Stimulated activated CD8-positive, alpha-beta memory T cell treated with anti-CD3 and anti-CD28 coated beads, Interleukin-2, amount 100 ng/mL, for 1 hour (primary cell): ENCODE measurements around the gene ZBTB17.
A peak's percentile ranks its signal among the peaks of the same experiment; 100 is the strongest.
"Not testable (repeated sequence)": the region's sequence is repeated elsewhere in the genome, so short reads cannot be mapped to it uniquely, and the experiment has no call there.

Experiments
- DNase-seq, 2 donors: peaks; one replicate each; pipeline ENCODE4 v3.0.0-alpha.2; 2020; ENCODE audit warnings: low read depth in 2 of 2

Gene ZBTB17

DNA sequence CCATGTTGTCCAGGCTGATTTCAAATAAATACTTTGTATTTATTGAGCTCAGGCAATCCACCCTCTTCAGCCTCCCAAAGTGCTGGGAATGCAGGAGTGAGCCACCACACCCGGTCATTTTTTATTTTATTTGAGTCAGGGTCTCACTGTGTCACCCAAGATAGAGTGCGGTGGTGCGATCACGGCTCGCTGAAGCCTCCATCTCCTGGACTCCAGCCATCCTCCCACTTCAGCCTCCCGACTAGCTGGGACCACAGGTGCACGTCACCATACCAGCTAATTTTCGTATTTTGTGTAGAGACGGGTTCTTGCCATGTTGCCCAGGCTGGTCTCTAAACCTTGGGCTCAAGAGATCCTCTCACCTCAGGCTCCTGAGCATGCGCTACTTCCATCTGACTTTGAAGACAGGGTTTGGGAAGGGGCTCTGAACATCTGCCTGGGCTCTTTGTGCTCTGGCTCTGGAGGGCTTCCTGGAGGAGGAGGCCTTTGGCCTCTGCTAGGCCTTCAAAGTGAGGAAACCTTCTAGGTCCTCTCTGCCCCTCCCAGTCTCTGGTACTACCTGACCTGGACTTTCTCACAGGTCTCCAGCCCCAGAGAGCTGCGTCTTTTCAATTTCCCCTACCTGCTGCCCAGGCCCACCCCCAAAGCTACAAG lies 36.2 kb upstream of the ZBTB17 start:
- no peak for DNase-seq

DNA sequence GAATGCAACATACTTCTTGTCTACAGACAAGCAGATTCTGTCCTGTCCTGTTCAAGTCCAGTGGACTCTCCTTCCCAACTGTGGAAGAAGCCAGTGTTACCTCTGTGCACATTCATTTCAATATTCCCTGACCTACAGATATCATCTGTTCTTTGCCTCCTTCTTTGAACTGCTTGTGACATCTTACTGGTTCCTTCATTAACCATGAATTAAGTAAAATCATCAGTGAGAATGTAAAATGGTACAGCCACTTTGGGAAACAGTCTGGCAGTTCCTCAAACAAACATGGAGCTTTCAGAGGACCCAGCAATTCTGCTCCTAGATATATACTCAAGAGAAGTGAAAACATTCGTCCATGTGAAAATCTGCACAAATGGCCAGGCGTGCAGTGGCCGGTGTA lies 34.9 kb upstream of the ZBTB17 start:
- no peak for DNase-seq

DNA sequence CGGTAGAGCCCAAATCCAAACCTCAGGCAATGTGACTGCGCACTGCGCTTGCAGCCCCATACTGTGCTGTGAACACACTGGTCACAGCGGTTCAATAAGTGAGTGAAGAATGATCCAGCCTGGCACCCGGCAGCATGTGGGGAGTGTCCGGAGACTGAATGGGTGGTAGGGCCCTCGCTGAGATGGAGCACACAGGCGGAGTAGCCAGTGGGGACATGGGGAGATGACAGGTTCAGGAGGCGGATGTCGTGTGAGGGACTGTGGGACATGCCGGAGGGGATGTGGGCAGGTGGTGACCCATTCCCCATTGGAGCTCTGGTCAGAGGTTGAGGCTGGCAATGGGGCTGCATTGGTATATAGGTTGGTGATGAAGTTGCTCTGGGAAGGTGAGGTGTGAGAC lies 33.8 kb upstream of the ZBTB17 start:
- DNase-seq: no peak

- peak; percentile 51 to 57 for DNase-seq
Observed at GRCh38 chr1:16009030-16009460, 33.1 kb upstream of the ZBTB17 start.

- DNase-seq: no peak
Observed at GRCh38 chr1:16007671-16008341, 31.9 kb upstream of the ZBTB17 start.

DNA sequence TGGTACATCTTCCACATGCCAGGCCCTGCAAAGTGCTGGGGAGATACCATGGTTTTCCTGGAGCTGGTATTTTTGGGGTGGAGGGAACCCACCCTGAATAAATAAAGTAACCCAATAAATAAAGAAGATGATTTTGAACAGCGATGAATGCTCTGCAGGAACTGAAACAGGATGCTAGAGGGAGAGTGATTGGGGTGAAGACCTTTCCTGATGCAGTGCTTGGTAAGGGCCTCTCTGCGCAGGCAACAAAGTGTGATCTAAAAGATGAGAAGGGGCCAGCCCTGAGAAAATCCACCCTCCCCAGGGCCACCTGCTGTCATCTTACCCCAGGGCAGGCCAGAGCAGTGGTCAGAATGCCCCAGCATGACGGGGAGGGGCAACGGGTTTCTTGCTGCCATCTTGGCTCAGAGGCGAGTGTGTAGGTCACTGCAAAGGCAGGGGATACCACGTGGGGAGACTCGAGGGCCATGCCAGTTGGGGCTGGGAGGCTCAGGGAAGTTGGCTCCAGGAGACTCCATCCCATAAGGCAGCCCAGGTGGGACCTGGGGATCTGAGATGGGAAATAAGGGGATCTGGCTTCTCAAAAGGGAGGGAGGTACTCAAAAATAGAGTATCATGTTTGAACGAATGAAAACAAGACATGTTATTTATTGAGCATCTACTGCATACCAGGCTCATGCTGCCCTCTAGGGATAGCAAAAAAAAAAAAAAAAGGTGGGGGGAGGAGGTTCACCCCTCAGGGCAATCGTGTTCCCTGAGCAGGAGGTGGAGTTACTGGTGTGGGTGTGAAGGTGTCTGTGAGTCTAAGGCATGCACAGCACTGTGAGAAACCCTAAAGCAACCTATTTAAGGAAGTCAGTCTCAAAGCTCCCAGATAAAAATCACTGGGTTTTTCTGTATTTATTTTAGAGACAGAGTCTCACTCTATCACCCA lies 30.9 kb upstream of the ZBTB17 start:
- DNase-seq: no peak

DNA sequence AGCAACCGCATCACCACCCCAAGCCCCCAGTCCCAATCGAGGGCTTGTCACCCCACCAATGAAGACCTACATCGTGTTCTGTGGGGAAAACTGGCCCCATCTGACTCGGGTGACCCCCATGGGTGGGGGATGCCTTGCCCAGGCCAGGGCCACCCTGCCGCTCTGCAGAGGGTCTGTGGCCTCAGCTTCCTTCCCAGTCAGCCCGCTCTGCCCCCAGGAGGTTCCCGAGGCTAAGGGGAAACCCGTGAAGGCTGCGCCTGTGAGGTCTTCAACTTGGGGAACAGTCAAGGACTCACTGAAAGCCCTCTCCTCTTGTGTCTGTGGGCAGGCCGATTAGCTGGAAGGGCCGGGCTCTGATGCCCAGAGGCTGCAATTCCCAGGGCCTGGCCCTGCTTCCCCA lies 30.1 kb upstream of the ZBTB17 start:
- DNase-seq: no peak

DNA sequence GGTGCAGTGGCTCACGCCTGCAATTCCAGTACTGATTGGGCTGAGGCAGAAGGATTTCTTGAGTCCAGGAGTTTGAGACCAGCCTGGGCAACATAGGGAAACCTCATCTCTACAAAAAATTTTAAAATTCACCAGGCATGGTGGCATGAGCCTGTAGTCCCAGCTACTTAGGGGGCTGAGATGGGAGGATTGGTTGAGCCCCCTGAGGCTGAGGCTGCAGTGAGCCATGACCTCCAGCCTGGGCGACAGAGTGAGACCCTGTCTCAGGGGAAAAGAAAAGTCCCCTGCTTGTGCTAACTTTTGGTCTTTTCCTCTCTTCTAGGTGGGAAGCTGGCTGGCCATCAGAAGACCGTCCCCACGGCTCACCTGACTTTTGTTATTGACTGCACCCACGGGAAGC lies 29.7 kb upstream of the ZBTB17 start:
- no peak for DNase-seq

GRCh38 chr1:16001274-16001673 lies 25.4 kb upstream of the ZBTB17 start:
- DNase-seq: not testable (repeated sequence)

- no peak for DNase-seq
Observed at GRCh38 chr1:15998929-15999328, 23.0 kb upstream of the ZBTB17 start.

DNA sequence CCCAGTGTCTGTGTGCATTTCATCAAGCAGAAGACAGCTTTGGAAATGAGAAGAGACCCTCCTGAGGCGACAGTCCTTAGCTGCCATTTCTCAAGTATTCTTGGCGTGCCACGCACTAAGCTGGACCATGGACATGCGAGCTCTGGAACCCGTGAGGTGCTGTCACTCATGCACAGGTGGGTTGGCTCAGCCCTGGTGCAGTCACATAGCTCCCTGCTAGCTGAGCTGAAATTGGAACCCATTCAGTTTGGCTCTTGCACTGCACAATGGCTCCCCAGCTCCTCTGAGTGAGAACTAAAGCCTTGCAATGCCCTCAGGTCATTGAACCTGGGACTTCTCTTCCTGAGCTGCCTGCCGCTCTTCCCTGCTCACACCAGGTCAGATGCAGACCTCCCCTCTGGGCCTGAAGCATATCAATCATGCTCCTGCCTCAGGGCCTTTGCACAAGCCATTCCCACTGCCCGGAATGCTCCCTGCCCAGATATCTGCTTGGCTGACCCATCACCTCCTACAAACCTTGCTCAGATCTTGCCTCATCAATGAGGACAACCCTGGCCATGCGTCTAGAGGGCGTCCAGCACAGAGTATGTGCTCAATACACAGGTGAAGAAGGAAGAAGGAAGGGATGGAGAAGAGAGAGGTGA lies 21.9 kb upstream of the ZBTB17 start:
- no peak for DNase-seq

- DNase-seq: no peak
Observed at GRCh38 chr1:15997076-15997585, 21.2 kb upstream of the ZBTB17 start.

DNA sequence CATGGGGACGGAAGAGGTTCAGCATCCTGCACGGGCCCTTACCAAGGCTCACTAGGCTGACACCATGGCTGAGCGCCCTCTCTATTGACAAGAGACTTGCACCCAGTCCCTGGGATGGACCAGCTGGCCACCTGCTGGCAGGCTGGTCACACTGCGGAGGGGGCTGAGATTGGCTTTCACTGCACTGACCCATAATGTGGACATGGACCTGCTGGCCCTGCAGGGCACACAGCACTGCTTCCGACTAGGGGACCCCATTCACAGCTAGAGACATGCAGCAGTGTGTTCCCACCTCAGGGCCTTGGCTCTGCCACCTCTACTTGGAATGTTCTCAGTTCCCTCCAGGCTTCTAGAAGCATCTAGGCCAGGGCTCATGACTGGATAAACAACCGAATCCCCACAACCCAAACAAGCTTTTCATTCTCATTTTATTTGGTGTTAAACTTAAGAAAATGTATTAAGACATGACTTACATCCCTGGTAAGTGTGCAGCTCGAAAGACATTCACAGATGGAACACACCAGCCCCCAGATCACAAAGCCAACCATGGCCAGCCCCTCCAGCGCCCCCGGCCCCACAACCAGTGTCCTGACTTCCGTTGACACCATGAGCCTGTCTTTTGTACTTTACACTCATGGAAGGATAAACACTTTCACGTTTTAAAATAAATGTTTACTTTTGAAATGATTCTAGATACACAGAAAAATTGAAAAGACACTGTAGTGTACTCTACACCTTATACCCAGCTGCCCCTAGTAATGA lies 18.9 kb upstream of the ZBTB17 start:
- DNase-seq: no peak

DNA sequence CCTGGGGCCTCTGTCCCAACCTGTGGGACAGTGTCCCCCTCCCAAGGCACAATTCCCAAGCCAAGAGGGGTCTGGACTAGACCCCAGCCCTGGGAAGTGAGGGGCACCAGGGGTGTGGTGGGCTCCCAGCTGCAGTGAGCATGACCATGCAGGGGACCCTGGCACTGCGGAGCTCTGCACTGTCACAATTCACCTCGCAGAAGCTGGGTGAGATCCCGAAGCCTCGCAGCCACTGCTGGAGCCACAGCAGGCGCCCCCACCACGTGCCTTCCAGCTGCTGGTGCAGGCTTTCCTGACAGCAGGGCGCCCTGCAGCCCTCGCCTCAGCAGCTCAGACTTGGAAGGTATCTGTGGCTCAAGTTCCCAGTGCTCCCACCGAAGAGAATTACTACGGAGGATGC lies 18.2 kb upstream of the ZBTB17 start:
- no peak for DNase-seq

DNA sequence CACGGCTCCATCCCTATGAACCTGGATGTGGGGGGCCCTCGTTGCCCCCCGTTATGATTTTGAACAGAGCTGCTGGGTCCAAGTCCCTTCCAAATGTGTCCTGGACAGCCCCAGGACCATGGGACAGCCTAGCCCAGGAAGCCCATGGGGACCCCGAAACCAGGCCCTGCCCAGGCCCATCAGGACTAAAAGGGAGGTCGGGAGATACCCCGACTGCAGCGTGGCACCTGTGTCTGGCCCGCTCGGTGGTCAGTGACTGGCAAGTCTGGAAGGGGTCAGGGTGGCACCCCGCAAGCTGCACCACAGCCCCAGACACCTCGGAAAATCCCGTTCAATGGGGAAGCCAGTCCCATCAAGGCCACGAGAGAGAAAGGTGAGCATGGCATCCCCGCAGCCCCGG lies 17.8 kb upstream of the ZBTB17 start:
- DNase-seq: no peak

DNA sequence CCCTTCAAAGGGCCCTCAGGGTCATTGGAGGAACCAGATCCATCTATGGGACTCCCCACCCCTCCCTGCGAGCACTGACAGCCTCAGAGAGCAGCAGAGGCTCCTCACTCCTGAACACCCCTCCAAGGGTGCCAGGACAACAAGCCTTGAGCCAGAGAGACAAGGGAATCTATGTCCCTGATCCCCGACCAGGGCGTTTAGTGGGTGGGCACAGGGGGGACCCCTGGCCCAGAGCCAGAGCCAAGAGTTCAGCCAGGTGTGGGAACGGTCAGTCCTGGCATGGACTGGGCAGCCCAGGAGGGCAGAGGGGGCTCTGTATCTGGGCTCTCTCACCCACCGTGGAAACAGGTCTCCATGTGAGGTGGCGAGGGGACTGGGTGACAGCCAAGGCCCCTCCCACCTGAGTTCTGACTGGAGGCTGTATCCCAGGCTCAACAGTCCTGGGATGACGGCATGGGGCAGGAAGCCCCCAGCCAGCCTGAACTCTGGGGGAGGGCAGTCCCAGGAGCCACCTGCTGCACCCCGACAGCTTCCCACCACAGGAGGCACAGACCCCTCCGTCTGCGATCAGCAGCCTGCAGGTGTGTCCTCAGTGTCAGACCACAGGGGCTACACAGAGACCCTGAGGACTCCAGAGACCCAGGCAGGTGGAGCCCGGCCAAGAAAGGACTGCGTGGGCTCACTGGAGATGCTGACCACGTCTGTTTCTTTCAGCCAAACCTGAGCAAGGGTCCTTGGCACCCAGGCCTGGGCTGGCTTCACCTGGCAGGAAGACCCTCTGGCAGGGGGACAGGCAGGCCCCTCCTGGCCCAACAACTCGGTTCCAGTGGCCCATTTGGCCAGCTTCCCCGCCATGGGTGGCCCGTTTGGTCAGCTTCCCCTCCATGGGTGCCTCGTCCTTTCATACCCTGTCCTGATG lies 16.9 kb upstream of the ZBTB17 start:
- no peak for DNase-seq

- no peak for DNase-seq
Observed at GRCh38 chr1:15992187-15992553, 16.3 kb upstream of the ZBTB17 start.

- no peak for DNase-seq
Observed at GRCh38 chr1:15991427-15992186, 15.7 kb upstream of the ZBTB17 start.

- no peak for DNase-seq
Observed at GRCh38 chr1:15989776-15990175, 13.9 kb upstream of the ZBTB17 start.
